COR-L47 (cell line): Measurements from ENCODE around the gene SMPD1.
A peak's percentile ranks its signal among the peaks of the same experiment; 100 is the strongest.

Experiments
- DNase-seq: peaks from one replicate; lab custom pipeline; 2025; lab: John Stamatoyannopoulos, UW

The SMPD1 gene

GRCh38 chr11:6414874-6415328 is 24.6 kb downstream of the SMPD1 start:
- no peak for DNase-seq

GRCh38 chr11:6415797-6416196 is 25.5 kb downstream of the SMPD1 start:
- DNase-seq = no peak

GRCh38 chr11:6417907-6418556 is 27.8 kb downstream of the SMPD1 start:
- no peak for DNase-seq

- DNase-seq = no peak
Observed at GRCh38 chr11:6418557-6419008, 28.3 kb downstream of the SMPD1 start.

- DNase-seq = peak; percentile 59
Observed at GRCh38 chr11:6419009-6419631, 28.8 kb downstream of the SMPD1 start, which contains the start of gene APBB1. Gene APBB1, minus strand, starts transcription at chr11:6419094. Its CDS starts 7,747 bp downstream, at chr11:6411347.

GRCh38 chr11:6420677-6421076 is 30.4 kb downstream of the SMPD1 start:
- DNase-seq = no peak

GRCh38 chr11:6427516-6427915 is 37.2 kb downstream of the SMPD1 start:
- DNase-seq = no peak

GRCh38 chr11:6431861-6432260 is 41.6 kb downstream of the SMPD1 start:
- no peak for DNase-seq

- no peak for DNase-seq
Observed at GRCh38 chr11:6433998-6434660, 43.9 kb downstream of the SMPD1 start.

GRCh38 chr11:6437423-6437822 is 47.1 kb downstream of the SMPD1 start:
- no peak for DNase-seq

- no peak for DNase-seq
Observed at GRCh38 chr11:6437993-6438392, 47.7 kb downstream of the SMPD1 start.

GRCh38 chr11:6438979-6439571 is 48.8 kb downstream of the SMPD1 start:
- peak; percentile 39 for DNase-seq

GRCh38 chr11:6440906-6441358 is 50.7 kb downstream of the SMPD1 start, which contains the start of gene HPX:
Gene HPX, minus strand, starts transcription at chr11:6440987. Its CDS starts 24 bp downstream, at chr11:6440963.
- DNase-seq = no peak

GRCh38 chr11:6442441-6442840 is 52.2 kb downstream of the SMPD1 start:
- DNase-seq = no peak

- DNase-seq = no peak
Observed at GRCh38 chr11:6443269-6444003, 53.2 kb downstream of the SMPD1 start.
